Type B pancreatic cell (in vitro differentiated cells): ENCODE data around the gene POU2F1. TPM values are rescaled to one million over a fixed set of nuclear protein-coding genes. Genes with fewer than 3 reads are reported as not detected.

Source experiments
- DNase-seq: peaks from one replicate; pipeline ENCODE4 v3.0.0; 2021; ENCODE audit warnings: mixed read lengths; ENCODE audit not compliant: unreplicated experiment; ENCODE audit errors: extremely low spot score
- H3K27ac Mint-ChIP-seq: 2 replicates; pipeline ENCODE4 v1.8.0; 2021; ENCODE audit warnings: mild to moderate bottlenecking, mixed read lengths
- H3K27me3 Mint-ChIP-seq: 2 replicates; pipeline ENCODE4 v1.8.0; 2021; ENCODE audit warnings: mixed read lengths
- H3K36me3 Mint-ChIP-seq: 2 replicates; pipeline ENCODE4 v1.8.0; 2021; ENCODE audit warnings: mixed read lengths
- H3K4me1 Mint-ChIP-seq: one replicate; pipeline ENCODE4 v1.8.0; 2021; ENCODE audit warnings: mixed read lengths; ENCODE audit not compliant: unreplicated experiment
- H3K4me3 Mint-ChIP-seq: 2 replicates; pipeline ENCODE4 v1.8.0; 2021; ENCODE audit warnings: mild to moderate bottlenecking, mixed read lengths
- H3K9me3 Mint-ChIP-seq: 2 replicates; pipeline ENCODE4 v1.8.0; 2021; ENCODE audit warnings: mixed read lengths
- total RNA-seq: library from RNA; stranded (reverse); gene quantifications from 2 replicates; pipeline ENCODE4 v1.2.1, GENCODE V29; 2021; ENCODE audit warnings: low replicate concordance
- TF ChIP-seq, protein P1 (sequence below): fragments of 200-600 bp; sonication (generic); conservative IDR thresholded peaks from 2 replicates; pipeline ENCODE4 v1.5.0; 2021; ENCODE audit warnings: antibody characterized with exemption, mild to moderate bottlenecking

The POU2F1 gene
- total RNA-seq, 1 donor from 2014 or later, result 24.2 TPM

DNA sequence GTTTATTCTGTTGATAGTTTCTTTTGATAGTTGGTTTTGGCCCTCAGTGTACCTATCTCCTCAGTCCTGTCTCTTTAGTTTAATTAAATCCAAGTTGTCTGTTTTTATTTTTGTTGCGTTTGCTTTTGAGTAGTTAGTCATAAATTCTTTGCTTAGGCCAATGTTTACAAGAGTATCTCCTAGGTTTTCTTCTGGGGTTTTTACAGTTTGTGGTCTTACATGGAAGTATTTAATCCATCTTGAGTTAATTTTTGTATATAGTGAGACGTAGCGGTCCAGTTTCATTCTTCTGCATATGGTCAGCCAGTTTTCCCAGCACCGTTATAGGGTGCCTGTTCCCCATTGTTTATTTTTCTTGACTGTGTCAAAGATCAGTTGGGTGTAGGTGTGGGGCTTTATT, 139.4 kb downstream of the POU2F1 start:
- TF ChIP-seq, protein P1, sequence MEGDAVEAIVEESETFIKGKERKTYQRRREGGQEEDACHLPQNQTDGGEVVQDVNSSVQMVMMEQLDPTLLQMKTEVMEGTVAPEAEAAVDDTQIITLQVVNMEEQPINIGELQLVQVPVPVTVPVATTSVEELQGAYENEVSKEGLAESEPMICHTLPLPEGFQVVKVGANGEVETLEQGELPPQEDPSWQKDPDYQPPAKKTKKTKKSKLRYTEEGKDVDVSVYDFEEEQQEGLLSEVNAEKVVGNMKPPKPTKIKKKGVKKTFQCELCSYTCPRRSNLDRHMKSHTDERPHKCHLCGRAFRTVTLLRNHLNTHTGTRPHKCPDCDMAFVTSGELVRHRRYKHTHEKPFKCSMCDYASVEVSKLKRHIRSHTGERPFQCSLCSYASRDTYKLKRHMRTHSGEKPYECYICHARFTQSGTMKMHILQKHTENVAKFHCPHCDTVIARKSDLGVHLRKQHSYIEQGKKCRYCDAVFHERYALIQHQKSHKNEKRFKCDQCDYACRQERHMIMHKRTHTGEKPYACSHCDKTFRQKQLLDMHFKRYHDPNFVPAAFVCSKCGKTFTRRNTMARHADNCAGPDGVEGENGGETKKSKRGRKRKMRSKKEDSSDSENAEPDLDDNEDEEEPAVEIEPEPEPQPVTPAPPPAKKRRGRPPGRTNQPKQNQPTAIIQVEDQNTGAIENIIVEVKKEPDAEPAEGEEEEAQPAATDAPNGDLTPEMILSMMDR, result no peak
- no peak for DNase-seq
- Mint-ChIP-seq H3K27ac (no peak overlapping the region), H3K4me3 (no peak overlapping the region), H3K27me3 (no peaks in the 10 kb centered on the region), H3K9me3 (no peaks in the 10 kb centered on the region), H3K36me3 (peaks cover 8% of the 10 kb centered on the region), H3K4me1 (no peaks in the 10 kb centered on the region)

DNA sequence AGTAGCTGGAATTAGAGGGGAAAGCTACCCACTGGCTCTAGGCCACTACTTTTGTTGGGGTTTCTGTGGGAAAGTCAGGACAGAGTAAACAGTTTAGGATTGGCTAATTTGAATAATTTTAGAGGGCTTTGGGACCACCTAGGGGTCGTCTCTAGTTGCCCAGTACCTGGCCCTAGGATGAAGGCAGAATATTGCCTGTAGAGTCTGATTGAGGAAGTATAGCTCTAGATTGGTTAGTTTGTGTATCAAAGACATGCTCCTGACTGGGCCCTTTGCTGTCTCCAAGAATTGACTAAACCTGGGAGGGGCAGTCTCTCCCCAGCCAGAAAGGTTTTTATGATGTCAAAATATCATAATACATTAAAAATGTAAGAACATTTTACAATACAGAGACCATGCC, 142.0 kb downstream of the POU2F1 start:
- no peaks in the 10 kb centered on the region for H3K9me3 Mint-ChIP-seq
- H3K36me3 Mint-ChIP-seq, result peaks cover 13% of the 10 kb centered on the region
- TF ChIP-seq, protein P1, result no peak
- no peak overlapping the region for H3K4me3 Mint-ChIP-seq
- H3K27ac Mint-ChIP-seq, result no peak overlapping the region
- DNase-seq, result no peak
- no peaks in the 10 kb centered on the region for H3K4me1 Mint-ChIP-seq
- H3K27me3 Mint-ChIP-seq, result no peaks in the 10 kb centered on the region

DNA sequence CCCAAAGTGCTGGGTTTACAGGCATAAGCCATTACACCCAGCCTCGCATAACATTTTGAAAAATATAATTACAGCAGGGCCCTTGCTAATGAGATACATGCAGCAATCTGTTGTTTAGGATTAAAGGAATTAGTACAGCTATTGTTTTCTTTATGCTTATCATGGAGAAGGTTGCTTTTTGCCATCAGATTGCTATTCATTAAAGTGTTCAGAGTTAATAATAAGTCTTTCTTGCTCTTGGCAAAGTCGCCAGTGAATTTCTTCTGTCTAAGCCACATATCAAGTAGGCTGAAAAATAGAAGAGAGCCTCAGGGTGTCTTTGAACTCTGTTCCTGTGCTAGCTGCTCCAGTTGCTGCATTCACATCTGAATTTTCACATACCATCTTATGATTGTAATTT, 144.1 kb downstream of the POU2F1 start:
- peaks cover 9% of the 10 kb centered on the region for H3K36me3 Mint-ChIP-seq
- no peak overlapping the region for H3K27ac Mint-ChIP-seq
- no peak for DNase-seq
- no peaks in the 10 kb centered on the region for H3K4me1 Mint-ChIP-seq
- H3K27me3 Mint-ChIP-seq, result no peaks in the 10 kb centered on the region
- H3K9me3 Mint-ChIP-seq, result no peaks in the 10 kb centered on the region
- no peak overlapping the region for H3K4me3 Mint-ChIP-seq
- TF ChIP-seq, protein P1, result no peak

DNA sequence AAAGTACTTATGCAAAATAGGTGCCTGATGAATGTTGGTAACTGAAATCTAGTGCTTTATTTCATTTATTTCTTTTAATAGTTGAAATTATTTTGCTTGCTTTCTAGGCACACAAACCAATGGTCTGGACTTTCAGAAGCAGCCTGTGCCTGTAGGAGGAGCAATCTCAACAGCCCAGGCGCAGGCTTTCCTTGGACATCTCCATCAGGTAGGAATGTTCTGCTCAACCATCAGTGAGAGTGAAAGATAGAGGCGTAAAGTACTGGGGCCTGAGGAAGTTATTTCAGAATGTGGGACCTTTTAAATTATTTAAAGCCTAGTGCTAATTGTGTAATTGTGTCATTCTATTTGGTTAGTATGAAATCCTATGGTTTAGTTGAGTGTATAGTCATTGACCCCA, 144.7 kb downstream of the POU2F1 start:
- Mint-ChIP-seq H3K4me3 (no peak overlapping the region), H3K4me1 (no peaks in the 10 kb centered on the region), H3K27me3 (no peaks in the 10 kb centered on the region), H3K9me3 (no peaks in the 10 kb centered on the region), H3K27ac (no peak overlapping the region), H3K36me3 (peaks cover 5% of the 10 kb centered on the region)
- no peak for DNase-seq
- TF ChIP-seq, protein P1, result no peak

DNA sequence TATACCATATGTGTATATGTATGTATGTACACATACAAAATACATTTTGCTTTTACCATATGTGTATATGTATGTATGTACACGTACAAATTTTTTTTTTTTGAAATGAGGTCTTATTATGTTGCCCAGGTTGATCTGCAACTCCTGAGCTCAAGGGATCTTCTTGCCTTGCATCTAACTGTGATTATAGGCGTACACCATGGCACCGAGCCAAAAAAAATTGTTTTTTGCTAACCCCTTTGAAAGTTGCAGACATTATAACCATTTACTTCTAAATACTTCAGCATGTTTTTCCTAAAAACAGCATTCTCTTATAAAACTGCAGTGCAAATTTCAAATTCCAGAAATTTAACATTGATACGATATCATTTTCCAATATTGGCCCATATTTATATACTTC, 147.0 kb downstream of the POU2F1 start:
- H3K4me3 Mint-ChIP-seq, result no peak overlapping the region
- H3K27me3 Mint-ChIP-seq, result no peaks in the 10 kb centered on the region
- H3K36me3 Mint-ChIP-seq, result peaks cover 5% of the 10 kb centered on the region
- no peaks in the 10 kb centered on the region for H3K4me1 Mint-ChIP-seq
- TF ChIP-seq, protein P1, result no peak
- H3K9me3 Mint-ChIP-seq, result no peaks in the 10 kb centered on the region
- H3K27ac Mint-ChIP-seq, result no peak overlapping the region
- no peak for DNase-seq

DNA sequence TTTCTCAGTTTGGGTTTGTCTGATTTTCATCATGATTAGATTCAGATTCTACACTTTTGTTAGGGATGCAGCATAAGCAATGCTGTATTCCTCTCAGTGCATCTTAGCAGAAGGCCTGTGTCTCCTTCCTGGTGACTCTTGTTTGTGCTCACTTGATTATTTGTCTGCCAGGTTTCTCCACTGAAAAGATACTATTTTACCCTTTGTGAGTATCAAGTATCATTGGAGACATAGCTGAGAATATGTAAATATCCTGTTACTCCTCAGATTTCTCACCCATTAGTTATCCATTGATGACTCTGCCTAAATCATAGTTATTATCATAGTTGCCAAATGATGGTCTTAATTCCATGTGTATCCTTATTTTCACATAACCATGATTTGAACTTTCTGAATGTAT, 148.5 kb downstream of the POU2F1 start:
- Mint-ChIP-seq H3K9me3 (no peaks in the 10 kb centered on the region), H3K4me1 (no peaks in the 10 kb centered on the region), H3K36me3 (peaks cover 12% of the 10 kb centered on the region), H3K4me3 (no peak overlapping the region), H3K27ac (no peak overlapping the region), H3K27me3 (no peaks in the 10 kb centered on the region)
- TF ChIP-seq, protein P1, result no peak
- DNase-seq, result no peak
